ENCODE results near the gene RHOF.
"Not testable (repeated sequence)": the region's sequence is repeated elsewhere in the genome, so short reads cannot be mapped to it uniquely, and the experiment has no call there.

Gene RHOF

DNA sequence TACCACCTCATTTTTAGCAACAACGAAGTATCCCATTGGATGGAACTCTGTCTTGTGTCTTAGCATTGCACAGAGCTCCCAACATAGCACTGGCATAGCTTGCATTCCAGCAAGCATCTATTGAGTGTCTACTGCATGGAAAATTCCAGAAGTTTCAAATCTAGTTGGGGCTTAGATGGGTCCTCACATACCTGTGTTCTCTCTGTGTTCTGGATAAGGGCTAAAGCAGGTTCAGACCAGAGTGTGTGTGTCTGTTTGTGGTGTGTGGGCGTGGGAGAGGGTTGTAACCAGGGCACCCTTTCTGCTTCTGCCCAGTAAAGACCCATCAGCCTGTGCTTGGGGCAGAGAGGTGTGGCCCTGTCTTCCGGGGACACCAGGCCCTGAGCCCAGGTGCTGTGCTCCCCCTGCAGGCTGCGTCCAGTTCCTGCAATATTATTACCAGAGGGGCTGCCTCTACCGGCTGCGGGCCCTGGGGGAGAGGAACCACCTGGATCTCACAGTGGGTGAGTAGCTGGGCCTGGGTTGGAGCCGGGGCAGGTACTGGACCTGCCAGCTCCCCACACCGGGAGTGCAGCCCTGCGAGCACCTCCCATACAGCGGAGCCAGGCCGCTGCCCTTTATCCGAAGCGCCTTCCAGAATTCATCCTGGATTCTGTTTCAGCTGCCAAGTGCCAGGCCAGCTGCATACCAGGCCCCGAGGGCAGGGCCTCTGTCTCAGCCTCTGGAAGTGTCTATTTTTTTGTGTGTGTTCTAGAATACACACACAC is 20.3 kb downstream of the RHOF start:
- peak; percentile 87 for DNase-seq

DNA sequence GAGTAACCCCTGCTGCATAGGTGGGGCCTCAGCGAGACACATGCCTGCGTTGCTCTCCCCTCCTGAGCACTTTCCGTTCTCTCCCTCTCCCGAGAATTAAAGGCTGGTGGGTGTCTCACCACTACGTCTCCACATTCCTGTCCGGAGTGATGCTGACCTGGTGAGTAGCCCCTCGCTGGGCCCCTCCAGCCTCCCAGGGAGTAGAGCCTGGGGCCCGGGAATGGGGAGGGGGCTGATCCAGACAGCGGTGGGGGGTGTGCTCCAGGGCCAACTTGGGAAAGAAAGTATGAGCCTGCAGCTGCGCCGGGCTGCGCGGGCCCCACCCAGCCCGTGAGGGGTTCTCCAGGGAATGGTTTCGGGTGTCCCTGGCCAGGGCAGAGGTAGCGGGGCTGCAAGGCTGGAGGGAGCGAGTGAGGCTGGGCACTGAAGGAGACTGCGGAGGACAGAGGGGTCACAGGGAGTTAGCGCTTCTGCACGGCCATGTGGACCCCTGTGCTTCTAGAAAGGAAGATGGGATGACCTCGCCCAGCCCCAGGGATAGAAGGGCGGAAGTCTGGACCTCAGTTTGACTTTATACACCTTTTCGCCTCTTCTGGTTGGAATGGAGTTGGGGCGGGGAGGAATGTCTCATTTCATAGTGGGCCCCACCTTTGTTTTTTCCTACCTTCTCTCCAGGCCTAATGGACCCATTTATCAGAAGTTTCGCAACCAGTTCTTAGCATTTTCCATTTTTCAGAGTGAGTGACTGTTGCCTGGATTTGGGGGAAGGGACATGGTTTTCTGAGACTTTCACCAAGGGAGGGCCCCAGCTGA is 22.5 kb downstream of the RHOF start:
- no peak for DNase-seq

DNA sequence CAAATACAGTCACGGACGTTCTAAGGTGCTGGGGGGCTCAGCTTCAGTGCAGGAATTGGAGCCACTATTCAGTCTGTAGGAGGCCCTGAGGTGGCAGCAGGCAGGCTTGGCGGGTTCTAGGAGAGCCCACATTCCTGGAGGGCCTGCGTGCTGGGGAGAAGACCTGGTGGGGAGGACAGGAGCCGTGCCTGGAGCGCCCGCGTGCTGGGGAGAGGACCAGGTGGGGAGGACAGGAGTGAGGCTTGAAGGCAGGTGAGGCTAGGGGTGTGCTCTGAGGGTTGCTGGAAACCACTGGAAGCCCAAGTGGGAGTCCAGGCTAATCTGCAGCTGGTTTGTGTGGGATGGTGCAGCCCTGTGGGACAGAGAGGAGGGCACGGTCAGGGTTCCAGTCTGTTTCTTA is 23.1 kb downstream of the RHOF start:
- no peak for DNase-seq

DNA sequence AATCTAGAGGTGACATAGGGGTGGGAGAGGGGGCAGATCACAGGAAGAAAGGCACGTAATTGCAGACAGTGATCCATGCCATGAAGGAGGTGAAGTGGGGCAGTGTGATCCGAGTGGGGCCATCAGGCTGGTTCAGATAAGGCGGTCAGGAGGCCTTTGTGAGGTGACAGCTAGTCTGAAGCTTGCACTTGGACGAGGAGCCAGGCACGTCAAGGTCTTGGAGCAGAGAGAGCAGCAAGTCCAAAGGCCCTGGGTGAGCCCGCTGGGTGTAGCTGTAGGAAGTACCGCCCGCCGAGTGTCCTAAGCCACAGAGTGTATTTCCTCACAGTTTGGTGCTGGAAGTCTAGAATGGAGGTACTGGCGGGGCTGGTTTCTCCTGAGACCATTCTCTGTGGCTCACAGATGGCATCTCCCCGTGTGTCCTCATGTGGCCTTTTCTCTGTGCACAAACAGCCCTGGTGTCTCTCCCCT is 23.6 kb downstream of the RHOF start:
- no peak for DNase-seq

DNA sequence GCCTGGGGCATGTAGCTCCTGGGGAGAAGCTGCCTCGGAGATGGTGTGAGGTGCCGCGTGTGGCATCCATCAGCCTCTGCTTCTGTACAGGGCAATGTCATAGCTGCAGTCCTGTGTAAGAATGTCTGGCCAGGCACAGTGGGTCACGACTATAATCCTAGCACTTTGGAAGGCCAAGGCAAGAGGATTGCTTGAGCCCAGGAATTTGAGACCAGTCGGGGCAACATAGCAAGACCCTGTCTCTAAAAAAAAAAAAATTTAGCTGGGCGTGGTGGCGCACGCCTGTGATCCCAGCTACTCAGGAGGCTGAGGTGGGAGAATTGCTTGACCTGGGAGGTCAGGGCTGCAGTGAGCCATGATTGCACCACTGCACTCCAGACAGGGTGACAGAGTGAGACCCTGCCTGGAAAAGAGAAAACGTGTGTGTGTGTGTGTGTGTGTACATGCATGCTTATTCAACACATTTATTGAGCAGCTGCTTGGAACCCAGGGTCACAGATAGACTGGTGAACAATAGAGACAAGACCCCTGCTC is 24.1 kb downstream of the RHOF start:
- DNase-seq: no peak

DNA sequence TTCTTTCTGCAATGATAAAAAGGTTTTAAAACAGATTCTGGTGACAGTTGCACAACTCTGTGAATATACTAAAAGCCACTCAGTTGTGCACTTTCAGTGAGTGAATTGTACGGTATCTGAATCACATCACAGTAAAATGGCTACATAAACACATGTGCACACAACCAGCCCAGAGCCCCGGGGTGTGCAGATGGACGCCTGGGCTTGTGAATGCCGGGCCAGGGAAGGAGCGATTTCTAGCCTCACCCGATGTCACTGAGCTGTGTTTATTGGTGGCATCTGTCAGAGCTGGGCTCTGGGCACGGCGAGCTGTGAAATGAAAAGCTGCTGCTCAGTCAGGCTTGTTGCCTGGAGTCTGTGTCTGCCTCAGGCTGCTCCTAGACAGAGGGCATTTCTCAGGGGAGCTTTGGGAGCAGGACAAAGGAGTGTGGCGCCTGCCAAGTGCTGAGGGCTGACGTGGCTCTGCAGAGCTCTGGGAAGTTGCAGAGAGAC is 25.9 kb downstream of the RHOF start:
- DNase-seq: no peak

DNA sequence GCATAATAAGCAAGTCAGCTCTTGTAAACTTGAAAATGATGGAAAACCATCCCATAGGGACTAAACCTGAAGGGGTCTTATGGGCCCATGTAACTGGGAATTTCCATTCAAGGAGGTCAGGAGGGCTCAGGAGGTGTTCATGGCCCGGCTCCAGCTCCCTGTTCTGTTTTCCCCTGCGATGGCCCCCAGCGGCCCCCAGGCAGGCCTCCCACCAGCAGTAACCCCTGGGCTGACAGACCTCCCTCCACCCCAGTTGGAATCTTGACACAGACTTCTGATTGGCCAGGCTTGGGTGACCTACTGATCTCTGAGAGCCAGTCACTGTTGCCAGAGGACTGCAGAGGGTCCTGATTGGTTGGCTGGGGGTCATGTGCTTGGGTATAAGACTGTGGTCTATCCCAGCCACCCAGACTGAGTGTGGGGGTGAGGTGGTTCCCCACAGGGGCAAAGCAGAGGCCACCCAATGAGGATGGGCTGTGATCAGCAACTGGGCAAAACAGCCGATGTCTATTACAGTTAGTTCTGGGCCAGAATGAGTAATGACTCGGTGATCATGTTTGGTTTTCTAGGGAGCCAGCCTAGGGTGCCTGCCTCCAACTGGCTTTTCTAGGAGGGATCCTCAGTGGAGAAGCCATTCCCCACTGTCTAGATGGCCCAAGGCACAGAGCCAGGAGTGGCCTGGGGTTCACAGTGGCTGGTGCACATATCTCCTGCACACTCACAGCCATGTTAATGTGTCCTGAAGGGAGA is 27.0 kb downstream of the RHOF start:
- no peak for DNase-seq

DNA sequence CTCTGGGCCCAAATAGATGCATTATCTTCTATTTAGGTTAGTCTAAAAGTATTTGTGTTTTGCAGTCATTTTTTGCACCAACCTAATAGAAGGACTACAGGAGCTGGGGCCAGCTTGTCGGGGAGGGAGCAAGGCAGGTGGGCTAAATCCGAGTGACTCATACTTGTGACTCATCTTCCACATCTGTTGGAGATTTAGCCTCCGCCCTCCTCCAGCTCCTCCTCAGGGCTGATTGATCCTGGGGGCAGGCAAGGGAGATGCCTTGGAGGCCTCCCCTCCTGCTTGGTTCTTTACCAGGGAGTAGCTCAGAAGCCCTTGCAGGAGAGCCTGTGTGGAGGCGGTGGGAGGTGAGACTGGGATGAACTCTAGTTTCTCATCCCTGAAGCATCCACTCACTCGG is 27.9 kb downstream of the RHOF start:
- DNase-seq: no peak

DNA sequence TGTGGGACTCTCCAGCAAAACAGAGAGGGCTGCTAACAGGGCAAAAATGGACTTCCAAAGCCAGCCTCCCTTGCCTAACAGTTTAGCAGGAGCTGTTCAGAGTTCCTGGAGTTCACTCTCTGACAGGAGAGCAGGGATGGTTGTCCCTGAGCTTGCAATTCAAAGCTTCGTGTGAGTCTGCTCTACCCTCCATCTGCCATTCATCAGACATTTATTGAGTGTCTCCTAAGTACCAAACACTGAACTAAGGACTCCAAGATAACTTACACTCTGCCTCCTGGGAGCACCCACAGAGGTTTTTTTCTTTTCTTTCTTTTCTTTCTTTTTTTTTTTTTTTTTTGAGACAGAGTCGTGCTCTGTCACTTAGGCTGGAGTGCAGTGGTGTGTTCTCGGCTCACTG is 28.7 kb downstream of the RHOF start:
- DNase-seq: no peak

DNA sequence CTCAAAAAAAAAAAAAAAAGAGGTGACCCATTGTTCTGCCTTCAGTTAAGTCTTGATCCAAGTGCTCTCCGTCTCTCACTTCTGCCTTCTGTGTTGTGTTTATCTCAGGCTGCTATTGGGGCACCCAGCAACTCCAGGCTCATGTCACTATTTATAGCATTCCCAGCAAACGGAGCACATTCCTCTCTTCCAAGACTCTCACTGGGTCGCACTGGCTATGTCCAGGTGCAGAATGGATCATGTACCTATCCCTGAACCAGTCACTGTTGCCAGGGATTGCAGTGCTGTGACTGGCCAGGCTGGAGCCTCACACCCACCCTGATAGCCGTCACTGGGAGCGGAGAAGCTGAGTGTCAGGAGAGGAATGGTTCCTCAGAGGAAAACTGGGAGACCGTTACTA is 31.2 kb downstream of the RHOF start:
- DNase-seq: no peak

DNA sequence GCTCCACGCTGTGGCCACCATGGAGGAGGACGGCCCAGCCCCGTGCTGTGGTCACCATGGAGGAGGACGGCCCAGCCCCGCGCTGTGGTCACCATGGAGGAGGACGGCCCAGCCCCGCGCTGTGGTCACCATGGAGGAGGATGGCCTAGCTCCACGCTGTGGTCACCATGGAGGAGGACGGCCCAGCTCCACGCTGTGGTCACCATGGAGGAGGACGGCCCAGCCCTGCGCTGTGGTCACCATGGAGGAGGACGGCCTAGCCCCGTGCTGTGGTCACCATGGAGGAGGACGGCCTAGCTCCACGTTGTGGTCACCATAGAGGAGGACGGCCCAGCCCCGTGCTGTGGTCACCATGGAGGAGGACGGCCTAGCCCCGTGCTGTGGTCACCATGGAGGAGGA is 35.0 kb downstream of the RHOF start:
- DNase-seq: not testable (repeated sequence)

DNA sequence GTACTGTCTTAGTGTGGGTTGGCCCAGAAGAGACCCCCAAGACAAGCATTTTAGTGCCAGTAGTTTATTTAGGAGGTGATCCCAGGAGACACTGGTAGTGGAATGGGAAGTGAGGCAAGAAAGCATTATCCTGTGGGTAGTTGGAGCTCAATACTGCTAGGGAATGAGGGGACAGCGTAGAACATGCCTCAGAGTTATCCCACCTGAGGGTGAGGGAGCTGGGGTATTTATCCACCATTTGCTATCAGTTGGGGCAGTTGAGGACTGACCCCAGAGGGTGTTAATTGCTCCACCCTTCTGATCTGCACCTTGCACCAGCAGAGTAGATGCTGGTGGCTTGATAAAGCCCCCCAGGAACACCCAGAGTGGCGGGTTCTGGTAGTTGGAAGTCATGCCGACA is 37.9 kb downstream of the RHOF start:
- DNase-seq: no peak

DNA sequence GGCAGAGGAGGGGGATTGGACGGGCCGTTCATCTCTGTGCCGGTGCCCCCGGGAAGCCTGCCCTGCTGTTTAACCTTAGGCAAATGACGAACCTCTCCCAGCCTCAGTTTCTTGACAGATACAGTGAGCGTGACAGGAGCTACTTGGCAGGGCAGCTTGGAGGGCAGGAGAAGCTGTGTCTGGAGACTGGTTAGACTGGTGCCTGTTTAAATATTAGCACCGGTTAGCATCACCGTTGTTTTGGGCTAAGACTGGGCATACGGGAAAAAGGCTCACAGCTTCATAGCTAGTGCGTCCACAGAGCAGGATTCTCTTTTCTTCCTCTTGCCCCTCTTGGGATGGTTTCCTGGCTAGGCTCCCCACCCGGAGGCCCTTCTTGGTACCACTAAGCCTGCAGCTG is 38.7 kb downstream of the RHOF start:
- DNase-seq: no peak

DNA sequence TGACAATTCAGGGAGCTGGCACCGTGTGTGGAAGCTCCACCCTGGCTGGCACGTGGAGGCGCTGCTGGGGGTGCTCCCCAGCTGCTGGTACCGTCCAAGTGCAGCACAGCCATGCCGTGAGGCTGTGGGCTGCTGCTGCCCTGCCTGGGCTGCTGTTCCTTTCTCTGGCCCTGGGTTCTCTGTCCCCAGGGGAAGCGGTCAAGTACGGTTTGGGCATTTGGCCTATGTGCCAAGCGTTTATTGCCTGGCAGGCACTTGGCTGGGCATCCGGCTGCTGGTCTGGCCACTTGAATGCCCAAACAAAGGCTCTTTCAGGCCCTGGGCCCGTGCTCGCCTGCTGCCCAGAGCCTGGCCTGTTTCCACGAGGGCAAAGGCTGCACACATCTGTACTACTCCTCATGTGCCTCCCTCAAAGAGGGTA is 39.6 kb downstream of the RHOF start:
- no peak for DNase-seq

DNA sequence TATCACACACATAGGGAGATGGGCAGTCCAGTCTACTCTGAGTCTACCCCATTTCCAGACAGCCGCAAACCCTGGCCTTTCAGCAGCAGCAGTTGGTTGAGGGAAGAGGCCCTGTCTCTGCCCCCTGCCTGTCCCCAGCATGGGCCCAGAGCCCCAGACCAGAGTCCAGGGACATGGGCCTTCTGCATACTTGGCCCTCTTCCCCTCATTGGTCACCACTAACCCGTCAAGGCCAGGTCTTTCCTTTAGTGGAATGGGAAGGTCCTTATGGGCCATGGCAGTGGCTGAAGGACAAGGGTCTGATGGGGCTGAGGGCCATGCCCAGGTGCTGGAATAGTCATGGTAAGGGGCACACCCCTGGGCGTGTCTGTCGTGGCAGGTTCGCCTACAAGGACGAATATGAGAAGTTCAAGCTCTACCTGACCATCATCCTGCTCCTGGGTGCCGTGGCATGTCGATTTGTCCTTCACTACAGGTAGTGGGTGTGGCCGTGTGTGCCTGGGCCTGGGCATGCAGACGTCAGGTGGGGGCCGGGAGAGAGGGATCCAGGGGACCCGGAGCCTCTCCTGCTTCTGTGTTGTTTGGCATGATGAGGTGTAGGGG is 41.6 kb downstream of the RHOF start:
- no peak for DNase-seq

DNA sequence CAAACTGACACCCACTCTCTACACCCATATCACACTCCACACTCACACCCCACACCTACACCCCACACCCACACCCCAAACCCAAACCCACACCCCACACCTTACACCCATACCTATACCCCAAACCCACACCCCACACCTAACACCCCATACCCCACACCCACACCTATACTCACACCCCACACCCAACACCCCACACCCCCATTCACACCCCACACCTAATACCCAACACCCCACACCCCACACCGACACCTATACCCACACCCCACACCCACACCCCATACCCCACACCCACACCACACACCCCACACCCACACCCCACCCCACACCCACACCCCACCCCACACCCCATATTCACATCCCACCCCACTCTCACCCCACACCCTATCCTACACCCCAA is 42.5 kb downstream of the RHOF start:
- no peak for DNase-seq

DNA sequence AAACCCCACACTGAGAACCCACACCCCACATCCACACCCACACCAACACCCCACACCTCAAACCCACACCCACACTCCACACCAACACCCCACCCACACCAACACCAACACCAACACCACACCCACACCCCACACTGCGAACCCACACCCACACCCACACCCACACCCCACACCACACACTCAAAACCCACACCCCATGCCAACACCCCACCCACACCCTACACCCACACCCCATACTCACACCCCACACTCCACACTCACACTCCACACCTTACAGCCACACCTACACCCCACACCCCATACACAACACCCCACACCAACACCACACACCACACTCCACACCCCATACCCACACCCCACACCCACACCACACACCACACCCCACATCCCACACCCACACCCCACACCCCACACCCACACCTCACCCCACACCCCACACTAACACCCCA is 43.0 kb downstream of the RHOF start:
- no peak for DNase-seq

DNA sequence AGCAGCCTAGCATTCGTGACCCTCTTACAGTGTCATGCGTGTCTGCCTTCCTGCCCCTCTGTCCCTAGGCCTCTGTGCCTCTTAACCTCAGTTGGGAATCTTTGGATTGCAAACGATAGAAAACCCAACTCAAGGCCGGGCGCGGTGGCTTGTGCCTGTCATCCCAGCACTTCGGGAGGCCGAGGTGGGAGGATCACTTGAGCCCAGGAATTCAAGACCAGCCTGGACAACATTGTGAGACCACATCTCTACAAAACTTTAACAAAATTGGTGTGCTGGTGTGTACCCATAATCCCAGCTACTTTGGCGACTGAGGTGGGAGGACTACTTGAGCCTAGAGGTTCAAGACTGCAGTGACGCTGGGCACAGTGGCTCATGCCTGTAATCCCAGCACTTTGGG is 44.2 kb downstream of the RHOF start:
- no peak for DNase-seq

DNA sequence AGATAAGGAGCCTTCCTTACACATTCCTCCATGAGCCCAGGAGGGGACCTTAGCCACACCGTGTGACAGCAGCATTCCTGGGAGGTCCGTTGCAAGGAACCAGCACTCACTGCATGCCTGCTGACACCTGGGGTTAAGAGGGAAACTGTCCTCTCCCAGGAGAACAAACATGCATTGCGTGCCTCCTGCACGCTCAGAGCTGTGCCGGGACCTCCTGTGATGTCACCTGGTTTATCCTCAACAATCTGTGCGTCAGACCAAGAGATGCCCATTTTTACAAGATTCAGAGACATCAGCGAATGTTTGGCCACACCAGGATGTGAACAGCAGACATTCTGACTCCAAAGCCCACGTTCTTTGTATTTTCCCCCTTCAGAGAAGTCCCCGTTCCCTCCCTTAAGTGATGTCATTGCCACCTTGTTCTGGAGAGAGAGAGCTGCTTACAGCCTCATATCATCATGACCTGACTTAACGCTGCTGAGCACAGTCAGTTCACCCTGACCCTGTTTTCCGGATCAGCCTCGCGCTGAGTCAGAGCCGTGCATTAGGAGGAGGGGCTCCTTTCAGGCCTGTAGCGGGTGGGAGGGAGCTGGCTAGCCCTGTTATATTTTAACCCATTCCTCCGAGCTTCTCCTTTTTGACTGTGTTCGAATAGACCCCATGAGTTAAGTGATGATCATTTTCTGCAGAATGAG is 44.8 kb downstream of the RHOF start:
- DNase-seq: no peak

DNA sequence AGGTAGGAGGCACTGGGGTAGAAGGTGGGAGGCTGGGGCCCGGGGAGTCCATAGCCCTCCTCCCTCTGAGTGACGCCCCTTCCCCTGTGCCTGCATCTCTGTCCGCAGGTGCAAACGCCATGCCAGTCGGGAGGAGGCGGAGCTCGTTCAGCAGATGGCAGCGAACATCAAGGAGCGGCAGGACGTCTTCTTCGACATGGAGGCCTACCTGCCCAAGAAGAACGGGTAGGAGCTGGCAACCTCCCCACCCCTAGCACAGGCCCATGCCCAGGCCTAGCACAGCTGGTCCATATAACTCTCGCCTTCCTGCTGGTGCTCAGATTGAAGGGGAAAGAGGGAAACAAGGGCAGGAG is 45.3 kb downstream of the RHOF start:
- DNase-seq: no peak

DNA sequence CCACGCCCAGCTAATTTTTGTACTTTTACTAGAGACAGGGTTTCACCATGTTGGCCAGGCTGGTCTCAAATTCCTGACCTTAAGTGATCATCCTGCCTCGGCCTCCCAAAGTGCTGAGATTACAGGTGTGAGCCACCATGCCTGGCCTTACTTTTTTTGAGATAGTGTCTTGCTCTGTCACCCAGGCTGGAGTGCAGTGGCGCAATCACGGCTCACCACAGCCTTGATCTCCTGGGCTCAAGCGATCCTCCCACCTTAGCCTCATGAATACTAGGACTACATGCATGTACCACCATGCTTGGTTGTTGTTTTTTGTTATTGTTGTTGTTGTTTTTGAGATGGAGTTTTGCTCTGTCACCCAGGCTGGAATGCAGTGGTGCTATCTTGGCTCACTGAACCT is 47.9 kb downstream of the RHOF start:
- DNase-seq: not testable (repeated sequence)

DNA sequence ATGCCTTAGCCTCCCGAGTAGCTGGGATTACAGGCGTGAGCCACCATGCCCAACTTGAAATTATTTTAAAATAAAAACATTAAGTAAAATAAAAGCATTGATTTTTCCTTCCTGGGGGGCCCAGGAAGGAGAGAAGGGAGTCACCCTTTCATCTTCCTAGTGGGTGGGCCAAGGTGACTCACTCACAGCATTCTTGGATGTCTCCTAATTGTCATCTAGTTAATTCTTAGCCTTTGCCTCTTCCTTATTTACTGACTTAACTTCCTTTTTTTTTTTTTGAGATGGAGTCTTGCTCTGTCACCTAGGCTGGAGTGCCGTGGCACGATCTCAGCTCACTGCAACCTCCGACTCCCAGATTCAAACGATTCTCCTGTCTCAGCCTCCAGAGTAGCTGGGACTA is 51.7 kb downstream of the RHOF start:
- DNase-seq: no peak

Data from activated CD8-positive, alpha-beta memory T cell treated with anti-CD3 and anti-CD28 coated beads, Interleukin-2, amount 50 U/mL, for 48 hours (primary cell).